ENCODE measurements around the gene PDCD7. TPM values are rescaled to one million over a fixed set of nuclear protein-coding genes. Genes with fewer than 3 reads are reported as not detected.
"Not testable (repeated sequence)": the region's sequence is repeated elsewhere in the genome, so short reads cannot be mapped to it uniquely, and the experiment has no call there.

PDCD7 gene
- polyA plus RNA-seq, 4 donors, result 31.1 to 37.7 (median 34.4) TPM

DNA sequence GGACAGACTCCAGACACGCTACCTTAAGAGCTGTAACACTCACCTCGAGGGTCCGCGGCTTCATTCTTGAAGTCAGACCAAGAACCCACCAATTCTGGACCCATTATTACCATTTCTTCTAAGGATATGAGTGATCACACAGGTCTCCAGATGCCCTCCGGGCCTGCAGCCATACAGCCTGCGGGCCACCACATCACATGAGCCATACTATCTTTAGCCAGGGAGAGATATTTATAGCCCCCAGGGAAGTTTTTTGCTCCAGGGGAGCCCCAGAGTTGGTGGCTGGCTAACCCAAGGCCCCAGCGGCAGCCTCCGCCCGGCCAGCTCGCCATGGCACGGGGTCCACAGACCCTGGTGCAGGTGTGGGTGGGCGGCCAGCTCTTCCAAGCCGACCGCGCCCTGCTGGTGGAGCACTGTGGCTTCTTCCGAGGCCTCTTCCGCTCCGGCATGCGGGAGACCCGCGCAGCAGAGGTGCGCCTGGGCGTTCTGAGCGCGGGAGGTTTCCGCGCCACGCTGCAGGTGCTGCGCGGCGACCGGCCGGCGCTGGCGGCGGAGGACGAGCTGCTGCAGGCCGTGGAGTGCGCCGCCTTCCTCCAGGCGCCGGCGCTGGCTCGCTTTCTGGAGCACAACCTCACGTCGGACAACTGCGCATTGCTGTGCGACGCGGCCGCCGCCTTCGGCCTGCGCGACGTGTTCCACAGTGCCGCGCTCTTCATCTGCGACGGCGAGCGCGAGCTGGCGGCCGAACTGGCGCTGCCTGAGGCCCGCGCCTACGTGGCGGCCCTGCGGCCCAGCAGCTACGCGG, 56.9 kb downstream of the PDCD7 start, which contains the start of gene KBTBD13:
TSS of gene KBTBD13 (plus strand) at position 261 of the 805 bp plus-strand sequence. CDS start at position 331, 70 bp downstream.
- DNase-seq (ENCODE audit: low read depth in 4 of 4, low spot score in 2 of 4), result no peak

DNA sequence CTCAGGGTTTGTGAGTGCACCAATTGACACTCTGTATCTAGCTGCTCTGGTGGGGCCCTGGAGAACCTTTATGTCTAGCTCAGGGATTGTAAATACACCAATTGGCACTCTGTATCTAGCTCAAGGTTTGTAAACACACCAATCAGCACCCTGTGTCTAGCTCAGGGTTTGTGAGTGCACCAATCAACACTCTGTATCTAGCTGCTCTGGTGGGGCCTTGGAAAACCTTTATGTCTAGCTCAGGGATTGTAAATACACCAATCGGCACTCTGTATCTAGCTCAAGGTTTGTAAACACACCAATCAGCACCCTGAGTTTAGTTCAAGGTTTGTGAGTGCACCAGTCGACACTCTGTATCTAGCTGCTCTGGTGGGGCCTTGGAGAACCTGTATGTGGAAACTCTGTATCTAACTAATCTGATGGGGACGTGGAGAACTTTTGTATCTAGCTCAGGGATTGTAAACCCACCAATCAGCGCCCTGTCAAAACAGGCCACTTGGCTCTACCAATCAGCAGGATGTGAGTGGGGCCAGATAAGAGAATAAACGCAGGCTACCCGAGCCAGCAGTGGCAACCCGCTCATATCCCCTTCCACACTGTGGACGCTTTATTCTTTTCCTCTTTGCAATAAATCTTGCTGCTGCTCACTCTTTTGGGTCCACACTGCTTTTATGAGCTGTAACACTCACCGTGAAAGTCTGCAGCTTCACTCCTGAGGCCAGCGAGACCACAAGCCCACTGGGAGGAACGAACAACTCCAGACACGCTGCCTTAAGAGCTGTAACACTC, 57.8 kb downstream of the PDCD7 start:
- not testable (repeated sequence) for DNase-seq (ENCODE audit: low read depth in 4 of 4, low spot score in 2 of 4)

DNA sequence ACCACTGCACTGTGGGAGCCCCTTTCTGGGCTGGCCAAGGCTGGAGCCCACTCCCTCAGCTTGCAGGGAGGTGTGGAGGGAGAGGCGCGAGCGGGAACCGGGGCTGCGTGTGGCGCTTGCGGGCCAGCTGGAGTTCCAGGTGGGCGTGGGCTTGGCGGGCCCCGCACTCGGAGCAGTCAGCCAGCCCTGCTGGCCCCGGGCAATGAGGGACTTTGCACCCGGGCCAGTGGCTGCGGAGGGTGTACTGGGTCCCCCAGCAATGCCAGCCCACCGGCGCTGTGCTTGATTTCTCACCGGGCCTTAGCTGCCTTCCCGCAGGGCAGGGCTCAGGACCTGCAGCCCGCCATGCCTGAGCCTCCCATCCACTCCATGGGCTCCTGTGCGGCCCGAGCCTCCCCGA, 58.7 kb downstream of the PDCD7 start:
- DNase-seq (ENCODE audit: low read depth in 4 of 4, low spot score in 2 of 4), result not testable (repeated sequence)

DNA sequence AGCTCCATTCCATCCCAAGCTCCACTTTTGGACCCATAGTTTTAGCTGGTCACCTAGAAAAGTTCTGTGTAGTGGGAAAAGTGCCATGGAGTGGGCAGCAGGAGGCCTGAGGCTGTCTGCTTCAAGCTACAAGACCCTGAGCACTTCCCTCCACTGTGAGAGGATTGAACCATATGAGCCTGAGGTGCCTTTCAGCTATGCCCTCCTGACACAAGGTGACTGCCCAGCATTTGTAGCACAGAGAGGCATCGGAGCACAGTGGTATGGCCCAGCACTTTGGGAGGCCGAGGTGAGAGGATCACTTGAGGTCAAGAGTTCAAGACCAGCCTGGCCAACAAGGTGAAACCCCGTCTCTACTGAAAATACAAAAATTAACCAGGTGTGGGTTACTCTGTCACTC, 61.0 kb downstream of the PDCD7 start:
- DNase-seq (ENCODE audit: low read depth in 4 of 4, low spot score in 2 of 4), result no peak

DNA sequence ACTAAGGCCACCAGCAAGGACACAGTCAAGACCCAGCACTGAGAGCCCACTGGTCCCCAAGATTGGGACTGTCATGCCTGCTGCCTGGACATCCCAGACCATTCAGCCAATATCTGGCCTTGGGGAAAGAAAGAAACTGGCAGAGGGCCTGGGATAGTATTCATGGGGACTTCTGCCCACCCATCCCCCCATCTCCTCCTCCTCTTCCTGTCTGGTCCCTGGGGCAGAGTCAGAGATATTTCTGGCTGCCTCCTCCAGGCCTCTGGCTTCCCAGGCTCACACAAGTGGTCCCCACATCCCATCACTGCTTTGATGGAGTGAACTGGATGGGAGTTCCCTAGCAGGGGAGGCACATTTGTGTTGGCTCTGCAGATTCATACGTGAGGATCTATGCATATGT, 61.6 kb downstream of the PDCD7 start:
- no peak for DNase-seq (ENCODE audit: low read depth in 4 of 4, low spot score in 2 of 4)

DNA sequence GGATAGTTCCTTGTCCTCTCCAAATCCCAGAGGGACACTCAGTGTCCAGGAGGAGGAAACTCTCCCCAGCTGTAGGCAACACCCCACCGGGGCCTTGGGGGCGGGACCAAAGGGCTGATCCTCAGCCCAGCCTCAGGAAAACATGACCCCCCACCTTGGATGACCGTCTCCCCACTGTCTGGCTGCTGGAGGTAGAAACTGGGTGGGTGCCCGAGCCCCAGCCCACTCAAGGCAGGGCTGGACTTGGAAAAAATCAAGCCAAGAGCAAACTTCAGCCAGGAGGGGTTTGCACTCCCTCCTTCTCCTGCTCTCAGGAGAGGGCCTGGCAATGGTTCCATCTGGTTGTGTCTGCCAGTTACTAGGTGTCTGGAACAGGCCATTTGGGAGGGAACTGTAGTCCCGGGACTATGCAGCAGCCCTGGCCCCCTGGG, 62.2 kb downstream of the PDCD7 start:
- DNase-seq (ENCODE audit: low read depth in 4 of 4, low spot score in 2 of 4), result no peak

DNA sequence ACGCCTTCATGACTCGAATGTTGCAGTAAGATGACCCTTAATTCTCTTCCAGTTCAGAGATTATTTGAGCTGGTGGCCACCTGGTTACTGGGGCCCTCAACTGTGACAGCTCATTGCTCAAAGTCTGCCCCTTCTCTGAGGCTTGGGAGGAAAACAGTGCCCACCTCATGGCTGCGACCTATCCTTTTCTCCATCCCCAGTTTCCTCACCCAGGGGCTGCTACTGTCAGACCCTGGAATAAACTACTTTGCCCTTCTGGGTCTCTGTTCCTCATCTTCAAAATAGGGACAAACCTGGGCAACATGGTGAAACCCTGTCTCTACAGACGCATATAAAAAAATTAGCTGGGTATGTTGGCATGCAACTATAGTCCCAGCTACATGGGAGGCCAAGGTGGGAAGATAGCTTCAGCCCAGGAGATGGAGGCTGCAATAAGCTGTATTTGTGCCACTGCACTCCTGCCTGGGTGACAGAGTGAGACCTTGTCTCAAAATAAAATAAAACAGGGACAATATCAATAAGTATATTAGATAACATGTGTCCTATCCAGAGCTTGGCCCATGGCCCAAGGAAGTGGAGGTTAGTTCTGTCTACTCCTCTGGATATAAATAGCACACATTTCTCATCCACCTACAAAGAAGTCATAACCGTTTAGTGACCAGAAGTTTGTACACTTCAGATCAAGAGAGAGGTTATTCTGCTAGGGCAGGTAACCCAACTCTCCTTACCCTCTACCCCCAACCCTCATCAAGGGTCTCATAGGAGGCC, 63.6 kb downstream of the PDCD7 start:
- no peak for DNase-seq (ENCODE audit: low read depth in 4 of 4, low spot score in 2 of 4)

DNA sequence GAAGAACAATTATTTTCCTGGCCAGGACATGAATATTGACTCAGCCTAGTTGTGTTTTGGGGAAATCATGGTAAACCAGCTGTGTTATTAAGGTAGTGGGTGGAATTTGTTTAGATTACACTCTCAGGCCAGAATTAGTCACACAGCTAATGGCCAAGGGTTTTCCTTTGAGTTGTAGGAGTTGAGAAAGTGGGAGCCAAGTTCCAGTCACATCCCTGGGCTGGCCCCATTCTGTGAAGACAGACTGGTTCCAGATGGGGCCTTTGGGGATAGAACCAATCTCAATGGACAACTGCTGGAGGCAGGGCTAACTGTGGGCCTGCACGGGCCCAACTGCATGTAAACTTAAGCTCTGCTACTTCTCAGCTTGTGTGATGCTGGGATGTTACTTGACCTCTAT, 64.4 kb downstream of the PDCD7 start:
- DNase-seq (ENCODE audit: low read depth in 4 of 4, low spot score in 2 of 4), result no peak

DNA sequence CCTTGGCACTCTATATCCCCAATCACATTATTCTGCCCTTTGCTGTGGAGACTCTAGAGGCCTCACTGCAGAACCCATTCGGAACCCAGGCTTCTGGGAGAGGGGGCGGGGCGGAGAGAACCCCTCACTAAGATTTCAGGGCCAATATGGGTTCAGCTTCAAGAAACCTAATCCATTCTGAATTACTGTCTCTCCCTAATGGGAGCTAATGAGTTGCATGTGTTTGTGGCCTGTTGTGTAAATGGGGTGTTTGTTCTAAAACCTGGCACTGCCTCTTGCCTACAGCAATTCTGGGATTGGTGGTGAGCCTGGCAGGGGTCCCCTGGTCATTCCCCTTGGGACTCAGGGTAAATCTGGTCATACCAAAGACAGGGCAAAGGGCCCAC, 65.2 kb downstream of the PDCD7 start:
- no peak for DNase-seq (ENCODE audit: low read depth in 4 of 4, low spot score in 2 of 4)

DNA sequence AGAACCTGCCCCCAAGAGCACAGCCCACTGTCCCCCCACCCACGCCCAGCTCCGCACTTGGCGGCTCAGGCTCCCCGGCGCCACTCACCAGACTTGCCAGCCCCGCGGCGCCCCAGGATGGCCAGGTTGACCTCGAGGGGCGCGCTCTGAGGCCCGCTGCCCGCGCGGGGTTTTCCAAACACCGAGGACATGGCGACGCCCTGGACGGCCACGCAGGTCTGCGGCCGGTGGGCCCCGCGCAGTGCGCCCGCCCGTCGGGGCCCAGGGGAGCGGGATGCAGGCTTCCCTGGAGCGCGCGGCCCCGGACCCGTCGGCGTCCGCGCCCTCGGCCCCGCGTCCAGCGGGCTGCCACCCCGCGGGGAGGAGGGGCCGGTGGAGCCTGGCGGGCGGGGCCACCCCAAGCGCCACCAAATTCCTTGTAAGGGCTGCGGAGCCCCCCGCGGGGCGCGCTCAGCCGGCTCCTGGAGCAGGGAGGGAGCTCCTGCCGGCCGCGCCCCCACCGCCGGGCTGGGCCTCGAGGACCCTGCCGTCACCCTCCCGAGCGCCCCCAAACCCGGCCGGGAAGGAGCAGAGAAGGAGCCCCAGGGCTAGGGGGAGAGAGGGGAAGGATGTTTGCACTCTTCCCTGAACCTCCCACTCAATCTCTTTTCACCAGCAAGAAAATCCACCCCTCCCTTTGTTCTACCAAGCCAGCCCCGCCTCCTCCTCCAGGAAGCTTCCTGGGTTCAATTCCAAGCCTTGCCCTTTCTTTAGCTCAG, 65.8 kb downstream of the PDCD7 start, which contains the start of gene RASL12:
TSS of gene RASL12 (minus strand) at position 347 of the 758 bp plus-strand sequence. CDS start at position 191, 156 bp downstream.
- DNase-seq (ENCODE audit: low read depth in 4 of 4, low spot score in 2 of 4), result no peak

Other genes with a start within 250 kb of the PDCD7 start
- 1 to 10 TPM; 4.2 to 9.5 (median 6.2) TPM for gene ANKDD1A, start 221.9 kb downstream of the PDCD7 start, polyA plus RNA-seq (ENCODE audit: insufficient read length in 4 of 4)
- gene SPG21, start 143.9 kb downstream of the PDCD7 start, polyA plus RNA-seq (ENCODE audit: insufficient read length in 4 of 4), result 100 to 1,000 TPM in 3 of 4 donors, 10 to 100 TPM in 1; 99.1 to 120 (median 112) TPM
- 10 to 100 TPM; 13.4 to 18.6 (median 15.3) TPM for gene MTFMT, start 104.2 kb downstream of the PDCD7 start, polyA plus RNA-seq (ENCODE audit: insufficient read length in 4 of 4)
- gene SLC51B, start 88.4 kb downstream of the PDCD7 start, polyA plus RNA-seq (ENCODE audit: insufficient read length in 4 of 4), result 10 to 100 TPM in 2 of 4 donors, 1 to 10 TPM in 2; 8.5 to 11.7 (median 9.9) TPM
- gene RASL12, start 65.8 kb downstream of the PDCD7 start, polyA plus RNA-seq (ENCODE audit: insufficient read length in 4 of 4), result 1 to 10 TPM; 6.1 to 8.1 (median 7.4) TPM
- under 1 TPM in 3 of 4 donors, not detected in 1; 0.04 to 0.05 (median 0.05) TPM for gene KBTBD13, start 57.1 kb downstream of the PDCD7 start, polyA plus RNA-seq (ENCODE audit: insufficient read length in 4 of 4)
- gene UBAP1L, start 18.6 kb downstream of the PDCD7 start, polyA plus RNA-seq (ENCODE audit: insufficient read length in 4 of 4), result 1 to 10 TPM; 2.0 to 10.0 (median 6.0) TPM
- gene CLPX, start 51.5 kb upstream of the PDCD7 start, polyA plus RNA-seq (ENCODE audit: insufficient read length in 4 of 4), result 10 to 100 TPM; 58.5 to 82.8 (median 76.5) TPM
- 1 to 10 TPM; 3.2 to 4.4 (median 3.9) TPM for gene CILP, start 77.7 kb upstream of the PDCD7 start, polyA plus RNA-seq (ENCODE audit: insufficient read length in 4 of 4)
- 10 to 100 TPM; 16.4 to 18.3 (median 17.7) TPM for gene PARP16, start 153.1 kb upstream of the PDCD7 start, polyA plus RNA-seq (ENCODE audit: insufficient read length in 4 of 4)
- not detected for gene RNU5A-1, start 162.2 kb upstream of the PDCD7 start, polyA plus RNA-seq (ENCODE audit: insufficient read length in 4 of 4)
- gene RNU5B-1, start 170.9 kb upstream of the PDCD7 start, polyA plus RNA-seq (ENCODE audit: insufficient read length in 4 of 4), result not detected
- gene IGDCC3, start 244.2 kb upstream of the PDCD7 start, polyA plus RNA-seq (ENCODE audit: insufficient read length in 4 of 4), result 10 to 100 TPM in 1 of 4 donors, 1 to 10 TPM in 3; 7.9 to 12.8 (median 8.7) TPM